ENCODE data around the gene RAX2.

DNA sequence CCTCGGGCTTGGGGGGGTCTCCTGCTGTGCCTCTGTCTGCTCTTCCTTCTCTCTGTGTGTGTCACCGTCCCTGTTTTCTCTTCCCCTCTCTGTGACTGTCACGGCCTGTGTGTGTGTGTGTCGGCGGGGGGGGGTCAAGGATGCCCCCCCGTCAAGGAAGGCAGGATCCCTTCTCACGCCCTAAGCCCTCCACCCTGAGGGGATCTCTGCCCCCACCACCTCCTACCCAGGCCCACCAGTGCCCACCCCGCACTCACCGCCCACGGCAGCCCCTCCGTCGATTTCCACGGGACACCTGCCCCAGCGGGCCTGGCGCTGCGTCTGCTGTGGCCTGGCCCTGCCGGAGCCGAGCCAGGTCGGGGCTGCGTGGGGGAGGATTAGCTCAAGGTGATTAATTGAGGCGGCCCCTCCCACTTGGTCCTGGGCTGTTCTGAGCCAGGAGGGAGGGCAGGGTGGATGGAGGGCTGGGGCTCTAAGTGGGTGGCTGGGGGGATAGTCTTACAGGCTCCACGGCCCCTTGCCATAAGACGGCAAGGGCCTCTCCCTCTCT is at the start of gene RAX2:
- TF ChIP-seq, protein P1, sequence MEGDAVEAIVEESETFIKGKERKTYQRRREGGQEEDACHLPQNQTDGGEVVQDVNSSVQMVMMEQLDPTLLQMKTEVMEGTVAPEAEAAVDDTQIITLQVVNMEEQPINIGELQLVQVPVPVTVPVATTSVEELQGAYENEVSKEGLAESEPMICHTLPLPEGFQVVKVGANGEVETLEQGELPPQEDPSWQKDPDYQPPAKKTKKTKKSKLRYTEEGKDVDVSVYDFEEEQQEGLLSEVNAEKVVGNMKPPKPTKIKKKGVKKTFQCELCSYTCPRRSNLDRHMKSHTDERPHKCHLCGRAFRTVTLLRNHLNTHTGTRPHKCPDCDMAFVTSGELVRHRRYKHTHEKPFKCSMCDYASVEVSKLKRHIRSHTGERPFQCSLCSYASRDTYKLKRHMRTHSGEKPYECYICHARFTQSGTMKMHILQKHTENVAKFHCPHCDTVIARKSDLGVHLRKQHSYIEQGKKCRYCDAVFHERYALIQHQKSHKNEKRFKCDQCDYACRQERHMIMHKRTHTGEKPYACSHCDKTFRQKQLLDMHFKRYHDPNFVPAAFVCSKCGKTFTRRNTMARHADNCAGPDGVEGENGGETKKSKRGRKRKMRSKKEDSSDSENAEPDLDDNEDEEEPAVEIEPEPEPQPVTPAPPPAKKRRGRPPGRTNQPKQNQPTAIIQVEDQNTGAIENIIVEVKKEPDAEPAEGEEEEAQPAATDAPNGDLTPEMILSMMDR (IDR thresholded peaks at IDR 0.05): no peak
- TF ChIP-seq POLR2A (IDR thresholded peaks at IDR 0.05): no peak
